IMR-90 (cell line): ENCODE measurements around the gene WWP2. TPM values are rescaled to one million over a fixed set of nuclear protein-coding genes. Genes with fewer than 3 reads are reported as not detected.
A peak's percentile ranks its signal among the peaks of the same experiment; 100 is the strongest.

Source experiments
- ATAC-seq: fragments of 200-7000 bp; cut with Tn5 transposase; 2 replicates; pipeline ENCODE4 v1.9.1; 2020; ENCODE audit warnings: low read depth, mild to moderate bottlenecking, moderate library complexity
- BruUV-seq: library from RNA; stranded (reverse); fragments of 400-500 nt; replicated peaks from 2 replicates; lab custom pipeline; 2021; lab: Mats Ljungman, UMichigan
- CTCF ChIA-PET: fragments of 300-600 bp; formaldehyde crosslinking; extraction: SDS; loops from one replicate; lab custom pipeline; 2021; ENCODE audit warnings: antibody characterized with exemption; lab: Yijun Ruan, JAX
- POLR2A ChIA-PET: fragments of 300-600 bp; sonication (Branson Sonifier 250); formaldehyde crosslinking; loops from one replicate; lab custom pipeline; 2022; ENCODE audit warnings: antibody characterized with exemption; ENCODE audit not compliant: unreplicated experiment; lab: Charles Lee
- DNase-seq: peaks from one replicate; pipeline ENCODE4 v3.0.0; 2013
- H2AFZ ChIP-seq: replicated peaks from 2 replicates; pipeline ENCODE3; 2013; ENCODE audit warnings: low read length, mild to moderate bottlenecking; ENCODE audit not compliant: poor library complexity
- H2AK5ac ChIP-seq: 2 replicates; pipeline ENCODE4 v1.6.1; 2013; ENCODE audit warnings: low read depth, low read length, inconsistent platforms
- H2AK9ac ChIP-seq: replicated peaks from 2 replicates; pipeline ENCODE3; 2013; ENCODE audit warnings: mild to moderate bottlenecking, low read depth, low read length, moderate library complexity; ENCODE audit not compliant: poor library complexity
- H2BK120ac ChIP-seq: 2 replicates; pipeline ENCODE4 v1.6.1; 2013; ENCODE audit warnings: low read depth, low read length, inconsistent platforms
- H2BK15ac ChIP-seq: 3 replicates; pipeline ENCODE4 v1.6.1; 2013; ENCODE audit warnings: low read depth, low read length, inconsistent platforms
- H2BK20ac ChIP-seq: 2 replicates; pipeline ENCODE4 v1.6.1; 2013; ENCODE audit warnings: low read depth, mild to moderate bottlenecking, inconsistent platforms, low read length, moderate library complexity
- H2BK5ac ChIP-seq: 2 replicates; pipeline ENCODE4 v1.6.1; 2013; ENCODE audit warnings: mild to moderate bottlenecking, low read depth, low read length, inconsistent platforms; ENCODE audit not compliant: poor library complexity, severe bottlenecking
- H3K14ac ChIP-seq: replicated peaks from 2 replicates; pipeline ENCODE4 v1.6.1; 2013; ENCODE audit warnings: low read depth, low read length, inconsistent platforms
- H3K18ac ChIP-seq: 2 replicates; pipeline ENCODE4 v1.6.1; 2013; ENCODE audit warnings: low read depth, low read length, control low read depth
- H3K23ac ChIP-seq: 2 replicates; pipeline ENCODE4 v1.6.1; 2013; ENCODE audit warnings: low read depth, low read length, inconsistent platforms
- H3K27ac ChIP-seq: 2 replicates; pipeline ENCODE4 v1.5.1; 2013; ENCODE audit warnings: mild to moderate bottlenecking, control low read depth, low read length; ENCODE audit not compliant: insufficient read depth
- H3K27me3 ChIP-seq: 2 replicates; pipeline ENCODE4 v1.6.1; 2013; ENCODE audit warnings: low read length; ENCODE audit not compliant: control insufficient read depth, insufficient read depth
- H3K36me3 ChIP-seq: 2 replicates; pipeline ENCODE4 v1.6.1; 2013; ENCODE audit warnings: low read length, mixed read lengths; ENCODE audit not compliant: control insufficient read depth, insufficient read depth
- H3K4ac ChIP-seq: 2 replicates; pipeline ENCODE4 v1.6.1; 2013; ENCODE audit warnings: low read depth, low read length, inconsistent platforms
- H3K4me1 ChIP-seq: 2 replicates; pipeline ENCODE4 v1.6.1; 2013; ENCODE audit warnings: low read length, mixed read lengths; ENCODE audit not compliant: control insufficient read depth, insufficient read depth
- H3K4me2 ChIP-seq: 2 replicates; pipeline ENCODE4 v1.6.1; 2013; ENCODE audit warnings: low read depth, mild to moderate bottlenecking, control low read depth, low read length, moderate library complexity
- H3K4me3 ChIP-seq: 2 replicates; pipeline ENCODE4 v1.5.1; 2013; ENCODE audit warnings: low read depth, mild to moderate bottlenecking, control low read depth, low read length, moderate library complexity; ENCODE audit not compliant: insufficient read depth
- H3K56ac ChIP-seq: 2 replicates; pipeline ENCODE4 v1.6.1; 2013; ENCODE audit warnings: low read length, inconsistent platforms; ENCODE audit not compliant: insufficient read depth; ENCODE audit errors: extremely low read depth
- H3K79me1 ChIP-seq, 2 experiments: 2 replicates each; pipeline ENCODE4 v1.6.1; 2013; ENCODE audit warnings: low read length in 2 of 2, inconsistent platforms in 1 of 2, low read depth in 1 of 2
- H3K9ac ChIP-seq: 2 replicates; pipeline ENCODE4 v1.6.1; 2013; ENCODE audit warnings: low read depth, low read length, control low read depth
- H3K9me1 ChIP-seq: 2 replicates; pipeline ENCODE4 v1.6.1; 2013; ENCODE audit warnings: low read length, inconsistent platforms; ENCODE audit not compliant: insufficient read depth
- H3K9me3 ChIP-seq: 2 replicates; pipeline ENCODE4 v1.6.1; 2013; ENCODE audit warnings: low read length; ENCODE audit not compliant: control insufficient read depth, insufficient read depth
- H4K20me1 ChIP-seq: 2 replicates; pipeline ENCODE4 v1.6.1; 2013; ENCODE audit warnings: low read length, inconsistent platforms; ENCODE audit not compliant: insufficient read depth
- H4K5ac ChIP-seq: 2 replicates; pipeline ENCODE4 v1.6.1; 2013; ENCODE audit warnings: mild to moderate bottlenecking, low read depth, low read length, control low read depth
- H4K8ac ChIP-seq, 2 experiments: 2 replicates each; pipeline ENCODE4 v1.6.1; 2013; ENCODE audit warnings: low read depth in 2 of 2, low read length in 2 of 2, control low read depth in 1 of 2, inconsistent platforms in 1 of 2
- H4K91ac ChIP-seq: 2 replicates; pipeline ENCODE4 v1.6.1; 2013; ENCODE audit warnings: low read depth, low read length, inconsistent platforms; ENCODE audit not compliant: insufficient read depth
- BHLHE40 ChIP-seq: fragments of 150-350 bp; IDR thresholded peaks from 2 replicates; pipeline ENCODE4 v1.6.1; 2016; ENCODE audit warnings: mild to moderate bottlenecking, low read depth, low read length
- CEBPB ChIP-seq: IDR thresholded peaks from 2 replicates; pipeline ENCODE4 v1.6.1; 2012; ENCODE audit warnings: low read depth, low read length, improper control_type of control experiment
- CHD1 ChIP-seq: IDR thresholded peaks from 2 replicates; pipeline ENCODE4 v1.6.1; 2012; ENCODE audit warnings: low read depth, low read length, improper control_type of control experiment
- CTCF ChIP-seq: conservative IDR thresholded peaks from 2 replicates; pipeline ENCODE4 v1.5.1; 2012; ENCODE audit warnings: mild to moderate bottlenecking, low read depth, low read length, improper control_type of control experiment
- FOS ChIP-seq: fragments of 150-350 bp; IDR thresholded peaks from 2 replicates; pipeline ENCODE4 v1.6.1; 2016; ENCODE audit warnings: low read depth, low read length
- MAFK ChIP-seq: IDR thresholded peaks from 2 replicates; pipeline ENCODE4 v1.6.1; 2012; ENCODE audit warnings: low read depth, low read length, improper control_type of control experiment
- MAZ ChIP-seq: IDR thresholded peaks from 2 replicates; pipeline ENCODE4 v1.6.1; 2012; ENCODE audit warnings: low read depth, mild to moderate bottlenecking, low read length, improper control_type of control experiment, moderate library complexity, borderline replicate concordance
- MXI1 ChIP-seq: IDR thresholded peaks from 2 replicates; pipeline ENCODE4 v1.6.1; 2012; ENCODE audit warnings: low read depth, mild to moderate bottlenecking, low read length, moderate library complexity, borderline replicate concordance
- NFE2L2 ChIP-seq: fragments of 150-350 bp; IDR thresholded peaks from 2 replicates; pipeline ENCODE4 v1.6.1; 2016; ENCODE audit warnings: low read depth, mild to moderate bottlenecking, low read length
- POLR2A ChIP-seq: IDR thresholded peaks from 2 replicates; pipeline ENCODE4 v1.6.1; 2012; ENCODE audit warnings: mild to moderate bottlenecking, low read depth, low read length
- RAD21 ChIP-seq: IDR thresholded peaks from 2 replicates; pipeline ENCODE4 v1.6.1; 2012; ENCODE audit warnings: low read length, improper control_type of control experiment
- RCOR1 ChIP-seq: IDR thresholded peaks from 2 replicates; pipeline ENCODE4 v1.6.1; 2012; ENCODE audit warnings: mild to moderate bottlenecking, low read length, improper control_type of control experiment; ENCODE audit not compliant: insufficient replicate concordance
- RFX5 ChIP-seq: IDR thresholded peaks from 2 replicates; pipeline ENCODE4 v1.8.0; 2012; ENCODE audit warnings: low read depth, mild to moderate bottlenecking, low read length, moderate library complexity
- SMC3 ChIP-seq: fragments of 150-350 bp; IDR thresholded peaks from 2 replicates; pipeline ENCODE4 v1.6.1; 2016; ENCODE audit warnings: low read depth, mild to moderate bottlenecking, antibody characterized with exemption, low read length, moderate library complexity
- WGBS, 2 experiments: methylation state at CpG; one replicate each; pipeline versions ENCODE4 v1.1.5 to v1.1.7; 2013; ENCODE audit warnings: missing lambda C conversion rate in 2 of 2; ENCODE audit not compliant: insufficient read length in 1 of 2; ENCODE audit errors: extremely low coverage in 2 of 2; 5-methylcytosine and 5-hydroxymethylcytosine counted together
- dilution Hi-C: fragments of 300-500 bp; cut with HindIII; formaldehyde crosslinking; loops from one replicate; pipeline ENCODE4 v1.14.3; 2018; ENCODE audit warnings: low sequenced_read_pairs; ENCODE audit not compliant: unreplicated experiment
- in situ Hi-C: fragments of 300-500 bp; cut with MboI; formaldehyde crosslinking; loops from 3 replicates; pipeline ENCODE4 v1.14.3; 2019; ENCODE audit warnings: low sequenced_read_pairs, inconsistent platforms, mixed read lengths
- intact Hi-C: fragments of 100-400 bp; cut with micrococcal nuclease; formaldehyde crosslinking; loops from 2 replicates; pipeline ENCODE4 v1.10.0; 2022
- polyA plus RNA-seq, 3 experiments: library from polyadenylated mRNA; depleted of rRNA; stranded (reverse); fragments of >200 nt; gene quantifications; 2 replicates each; pipeline ENCODE4 v1.2.3, GENCODE V29; 2012; ENCODE audit warnings: low replicate concordance in 1 of 3
- total RNA-seq: library from RNA; depleted of rRNA; stranded (reverse); fragments of >200 nt; gene quantifications from 2 replicates; pipeline ENCODE4 v1.2.3, GENCODE V29; 2012
- TF ChIP-seq, protein P1 (sequence below): fragments of 150-350 bp; IDR thresholded peaks from 2 replicates; pipeline ENCODE4 v1.6.1; 2017; ENCODE audit warnings: mild to moderate bottlenecking, antibody characterized with exemption, low read length, low read depth
- TF ChIP-seq, protein P2 (sequence below): fragments of 150-350 bp; IDR thresholded peaks from 2 replicates; pipeline ENCODE4 v1.6.1; 2016; ENCODE audit warnings: low read depth, mild to moderate bottlenecking, low read length, moderate library complexity, borderline replicate concordance

Gene WWP2
- total and polyA plus RNA-seq, 2 of the 4 experiments (the other 2 are of a cell fraction): 12.7 to 13.7 TPM

- no peak overlapping the region for H2BK15ac ChIP-seq
- WGBS, 2 experiments: no CpG with 5 or more reads among the region's 4 CpGs
- H4K5ac ChIP-seq: no peak overlapping the region
- H4K91ac ChIP-seq: no peak overlapping the region
- TF ChIP-seq BHLHE40 (no peak), POLR2A (no peak), MAZ (no peak), RAD21 (no peak), CHD1 (no peak), CTCF (no peak), FOS (no peak), NFE2L2 (no peak), RFX5 (no peak), MXI1 (no peak), MAFK (no peak), RCOR1 (no peak), SMC3 (no peak), CEBPB (no peak)
- TF ChIP-seq, protein P1, sequence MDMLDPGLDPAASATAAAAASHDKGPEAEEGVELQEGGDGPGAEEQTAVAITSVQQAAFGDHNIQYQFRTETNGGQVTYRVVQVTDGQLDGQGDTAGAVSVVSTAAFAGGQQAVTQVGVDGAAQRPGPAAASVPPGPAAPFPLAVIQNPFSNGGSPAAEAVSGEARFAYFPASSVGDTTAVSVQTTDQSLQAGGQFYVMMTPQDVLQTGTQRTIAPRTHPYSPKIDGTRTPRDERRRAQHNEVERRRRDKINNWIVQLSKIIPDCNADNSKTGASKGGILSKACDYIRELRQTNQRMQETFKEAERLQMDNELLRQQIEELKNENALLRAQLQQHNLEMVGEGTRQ: no peak
- TF ChIP-seq, protein P2, sequence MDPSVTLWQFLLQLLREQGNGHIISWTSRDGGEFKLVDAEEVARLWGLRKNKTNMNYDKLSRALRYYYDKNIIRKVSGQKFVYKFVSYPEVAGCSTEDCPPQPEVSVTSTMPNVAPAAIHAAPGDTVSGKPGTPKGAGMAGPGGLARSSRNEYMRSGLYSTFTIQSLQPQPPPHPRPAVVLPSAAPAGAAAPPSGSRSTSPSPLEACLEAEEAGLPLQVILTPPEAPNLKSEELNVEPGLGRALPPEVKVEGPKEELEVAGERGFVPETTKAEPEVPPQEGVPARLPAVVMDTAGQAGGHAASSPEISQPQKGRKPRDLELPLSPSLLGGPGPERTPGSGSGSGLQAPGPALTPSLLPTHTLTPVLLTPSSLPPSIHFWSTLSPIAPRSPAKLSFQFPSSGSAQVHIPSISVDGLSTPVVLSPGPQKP: no peak
- no peak overlapping the region for H2BK120ac ChIP-seq
- peaks cover 5% of the 10 kb centered on the region; the same call in 1 of the 2 replicates for H3K4me1 ChIP-seq
- no peak overlapping the region for H3K4me3 ChIP-seq
- no peaks in the 10 kb centered on the region for H4K20me1 ChIP-seq
- H3K4me2 ChIP-seq: no peak overlapping the region
- H3K9me3 ChIP-seq: no peaks in the 10 kb centered on the region
- peak; percentile 46 for ATAC-seq
- peaks cover 13% of the 10 kb centered on the region; the same call in 1 of the 2 replicates for H3K9me1 ChIP-seq
- H3K14ac ChIP-seq: 0 out of 2 replicates have a peak overlapping the region, but pooled peaks have one; percentile 10
- H2BK20ac ChIP-seq: no peak overlapping the region
- no peak overlapping the region for H3K4ac ChIP-seq
- H3K27ac ChIP-seq: no peak overlapping the region
- no peak overlapping the region for H3K56ac ChIP-seq
- peaks cover 0 to 14% of the 10 kb centered on the region in 2 experiments; a peak in 2 of 4 replicates for H3K79me1 ChIP-seq
- POLR2A ChIA-PET: no interaction called here
- intact Hi-C loops (no loop called here), dilution Hi-C loops (no loop called here), in situ Hi-C loops (no loop called here)
- no peak overlapping the region for H2AFZ ChIP-seq
- CTCF ChIA-PET: interaction anchor here (0.6 to 1.0 kb wide), 5 partner anchors 45 to 704 kb away, joined by 3 to 5 read pairs (median 4); no protein-coding TSS in a partner anchor
- H3K23ac ChIP-seq: no peak overlapping the region
- no peak overlapping the region for H2BK5ac ChIP-seq
- H4K8ac ChIP-seq: no peak overlapping the region
- no peak overlapping the region for H2AK9ac ChIP-seq
- DNase-seq: no peak
- no peak overlapping the region for H3K18ac ChIP-seq
- no peaks in the 10 kb centered on the region for H3K27me3 ChIP-seq
- peaks cover 8% of the 10 kb centered on the region for H3K36me3 ChIP-seq
- H2AK5ac ChIP-seq: 0 out of 2 replicates have a peak overlapping the region, but pooled peaks have one; percentile 33
- H3K9ac ChIP-seq: no peak overlapping the region
- no TSS peak for BruUV-seq
Observed at GRCh38 chr16:69870761-69871160, 108.6 kb downstream of the WWP2 start.
